Measurements from ENCODE around the gene ERGIC1. TPM values are rescaled to one million over a fixed set of nuclear protein-coding genes. Genes with fewer than 3 reads are reported as not detected.

ERGIC1 gene
- total RNA-seq, 2 donors from 2014 or later = 228 to 380 TPM

GRCh38 chr5:172929371-172929838, 95.4 kb downstream of the ERGIC1 start:
- no peaks in the 10 kb centered on the region for H3K9me3 ChIP-seq
- intact Hi-C loops (cut with DNase I) = no loop called here
- no peaks in the 10 kb centered on the region for H3K27me3 ChIP-seq (replicated peaks; ENCODE audit: insufficient read depth)
- no peak for DNase-seq (ENCODE audit: low spot score)
- H3K4me3 ChIP-seq = no peak overlapping the region
- H3K27ac ChIP-seq = no peak overlapping the region
- WGBS = 92% methylated on average over 3 of the region's 3 CpGs
- no peaks in the 10 kb centered on the region for H3K4me1 ChIP-seq (replicated peaks)
- TF ChIP-seq POLR2AphosphoS5 (IDR thresholded peaks at IDR 0.05) = no peak
- no peak for TF ChIP-seq POLR2A (IDR thresholded peaks at IDR 0.05)
- TF ChIP-seq CTCF (IDR thresholded peaks at IDR 0.05) = no peak
- peaks cover 2 to 4% of the 10 kb centered on the region in 2 donors for H3K36me3 ChIP-seq

- TF ChIP-seq POLR2AphosphoS5 (IDR thresholded peaks at IDR 0.05) = no peak
- TF ChIP-seq CTCF (IDR thresholded peaks at IDR 0.05) = no peak
- TF ChIP-seq POLR2A (IDR thresholded peaks at IDR 0.05) = no peak
- Histone ChIP-seq H3K4me1 (replicated peaks) (no peaks in the 10 kb centered on the region), H3K4me3 (no peak overlapping the region), H3K9me3 (no peaks in the 10 kb centered on the region), H3K27ac (peak overlapping the region; percentile 35 to 52), H3K27me3 (replicated peaks; ENCODE audit: insufficient read depth) (no peaks in the 10 kb centered on the region), H3K36me3 (no peaks in the 10 kb centered on the region)
- intact Hi-C loops (cut with DNase I) = loop anchor here (5.0 kb wide), 1 partner anchor 454 kb away; no protein-coding TSS in a partner anchor
- WGBS = 68% methylated on average over 9 of the region's 9 CpGs
- DNase-seq (ENCODE audit: low spot score) = no peak
Observed at GRCh38 chr5:172931001-172931536, 97.0 kb downstream of the ERGIC1 start.

- WGBS = 16% methylated on average over 22 of the region's 22 CpGs
- intact Hi-C loops (cut with DNase I) = loop anchor here (2.0 to 5.0 kb wide), 2 partner anchors 216 to 455 kb away; no protein-coding TSS in a partner anchor
- Histone ChIP-seq H3K4me1 (replicated peaks) (no peaks in the 10 kb centered on the region), H3K4me3 (no peak overlapping the region), H3K27ac (peak overlapping the region; percentile 35 to 67), H3K9me3 (no peaks in the 10 kb centered on the region), H3K36me3 (no peaks in the 10 kb centered on the region), H3K27me3 (replicated peaks; ENCODE audit: insufficient read depth) (no peaks in the 10 kb centered on the region)
- TF ChIP-seq POLR2AphosphoS5 (IDR thresholded peaks at IDR 0.05) (peak; percentile 80), POLR2A (IDR thresholded peaks at IDR 0.05) (no peak), CTCF (IDR thresholded peaks at IDR 0.05) (peak; percentile 92 to 99 (median 97))
- DNase-seq (ENCODE audit: low spot score) = peak; percentile 74
Observed at GRCh38 chr5:172932313-172933017, 98.4 kb downstream of the ERGIC1 start.

DNA sequence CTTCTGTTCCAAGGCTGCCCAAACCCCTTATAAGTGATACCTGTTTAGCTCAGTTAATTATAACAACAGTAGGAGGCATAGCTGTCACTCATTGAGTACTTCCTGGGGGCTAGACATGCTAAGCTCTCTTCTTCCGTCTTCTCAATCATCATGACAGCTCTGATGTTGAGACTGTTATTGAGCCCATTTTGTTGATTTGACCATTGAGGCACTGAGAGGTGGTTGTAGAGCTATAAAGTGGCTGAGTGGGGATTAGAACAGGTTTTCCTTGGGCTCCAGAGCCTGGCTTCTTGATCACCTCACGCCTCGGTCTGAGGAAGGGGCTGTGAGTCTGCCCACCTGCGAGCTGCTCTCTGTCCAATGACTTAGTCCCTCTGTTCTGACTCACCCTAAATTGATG, 99.2 kb downstream of the ERGIC1 start:
- Histone ChIP-seq H3K4me3 (no peak overlapping the region), H3K36me3 (peaks cover 0 to 6% of the 10 kb centered on the region in 2 donors), H3K9me3 (no peaks in the 10 kb centered on the region), H3K4me1 (replicated peaks) (no peaks in the 10 kb centered on the region), H3K27ac (peak overlapping the region in 1 of 2 donors; percentile 67), H3K27me3 (replicated peaks; ENCODE audit: insufficient read depth) (no peaks in the 10 kb centered on the region)
- intact Hi-C loops (cut with DNase I) = loop anchor here (2.0 to 5.0 kb wide), 2 partner anchors 216 to 456 kb away; no protein-coding TSS in a partner anchor
- TF ChIP-seq POLR2A (IDR thresholded peaks at IDR 0.05) (no peak), CTCF (IDR thresholded peaks at IDR 0.05) (no peak), POLR2AphosphoS5 (IDR thresholded peaks at IDR 0.05) (no peak)
- no peak for DNase-seq (ENCODE audit: low spot score)
- WGBS = 93% methylated on average over 4 of the region's 4 CpGs

Measured in prostate gland (tissue), 2 donors.